Testis (tissue), 3 donors: ENCODE data around the gene CDSN. TPM values are rescaled to one million over a fixed set of nuclear protein-coding genes. Genes with fewer than 3 reads are reported as not detected.

Experiments
- DNase-seq: peaks from one replicate; pipeline ENCODE4 v3.0.0-alpha.2; 2019
- H3K27ac ChIP-seq, 2 donors: fragments of 200-600 bp; sonication (generic); one replicate each; pipeline ENCODE4 v1.5.1; 2019
- H3K27me3 ChIP-seq: fragments of 200-600 bp; sonication (generic); one replicate; pipeline ENCODE4 v1.5.1; 2019
- H3K36me3 ChIP-seq: fragments of 200-600 bp; sonication (generic); one replicate; pipeline ENCODE4 v1.5.1; 2017; ENCODE audit warnings: low read depth; ENCODE audit errors: missing control alignments
- H3K4me1 ChIP-seq: fragments of 200-600 bp; sonication (generic); one replicate; pipeline ENCODE4 v1.5.1; 2019
- H3K4me3 ChIP-seq, 2 donors: fragments of 200-600 bp; sonication (generic); one replicate each; pipeline ENCODE4 v1.5.1; 2017 to 2019
- H3K9me3 ChIP-seq: fragments of 200-600 bp; sonication (generic); one replicate; pipeline ENCODE4 v1.5.1; 2017
- CTCF ChIP-seq, 3 experiments: fragments of 450-650 bp in 2 of 3; fragments of 200-600 bp in 1 of 3; sonication (generic) in 1 of 3; IDR thresholded peaks; one replicate each; pipeline ENCODE4 v1.5.1; 2016 to 2019; ENCODE audit warnings: antibody characterized with exemption in 3 of 3, mild to moderate bottlenecking in 2 of 3, moderate library complexity in 1 of 3
- POLR2A ChIP-seq: fragments of 450-650 bp; IDR thresholded peaks from one replicate; pipeline ENCODE4 v1.6.1; 2017; ENCODE audit warnings: antibody characterized with exemption, mild to moderate bottlenecking, moderate library complexity
- WGBS, 2 donors: methylation state at CpG; one replicate each; pipeline ENCODE4 v1.1.5; 2018; 5-methylcytosine and 5-hydroxymethylcytosine counted together
- intact Hi-C: fragments of 100-400 bp; cut with DNase I; formaldehyde crosslinking; loops from one replicate; pipeline ENCODE4 v1.15.1; 2023; ENCODE audit warnings: low total_unique reads
- polyA plus RNA-seq: library from polyadenylated mRNA; stranded (reverse); fragments of 350-450 nt; fragmentation: Illumina TruSeq; extraction: RNeasy Lipid Tissue Mini Kit (QIAGEN cat#74804); gene quantifications from one replicate; pipeline ENCODE4 v1.2.3, GENCODE V29; 2014; ENCODE audit warnings: low read depth, low replicate concordance; ENCODE audit not compliant: insufficient read depth
- total RNA-seq, 2 donors: library from RNA; depleted of rRNA; stranded (reverse); fragments of >200 nt; gene quantifications; one replicate each; pipeline ENCODE4 v1.2.3, GENCODE V29; 2016

The CDSN gene
- total and polyA plus RNA-seq, 3 donors from 2014 or later, result 0.06 to 0.32 TPM; not detected in 1

GRCh38 chr6:31081872-31082271, 38.4 kb downstream of the CDSN start:
- 85 to 86% methylated on average over 6 of the region's 6 CpGs for WGBS, 2 donors

GRCh38 chr6:31079656-31080261, 40.5 kb downstream of the CDSN start:
- H3K4me1 ChIP-seq, result peaks cover 5% of the 10 kb centered on the region
- no peaks in the 10 kb centered on the region for H3K9me3 ChIP-seq
- intact Hi-C loops, result no loop called here
- no peak overlapping the region for H3K4me3 ChIP-seq
- no peak overlapping the region for H3K27ac ChIP-seq
- WGBS, 2 donors, result 13 to 15% methylated on average over 22 of the region's 22 CpGs
- no peaks in the 10 kb centered on the region for H3K36me3 ChIP-seq
- no peak for TF ChIP-seq POLR2A
- TF ChIP-seq CTCF (IDR thresholded peaks at IDR 0.05), result peak; percentile 37 to 77 (median 58)
- no peaks in the 10 kb centered on the region for H3K27me3 ChIP-seq
- peak; percentile 82 for DNase-seq

More at GRCh38 chr6:31081872-31082271, 38.4 kb downstream of the CDSN start:
- Histone ChIP-seq H3K4me3 (no peak overlapping the region), H3K27ac (no peak overlapping the region), H3K4me1 (peaks cover 5% of the 10 kb centered on the region), H3K27me3 (no peaks in the 10 kb centered on the region), H3K9me3 (no peaks in the 10 kb centered on the region), H3K36me3 (no peaks in the 10 kb centered on the region)
- TF ChIP-seq CTCF (IDR thresholded peaks at IDR 0.05) (no peak), POLR2A (no peak)
- intact Hi-C loops, result no loop called here
- DNase-seq, result no peak

GRCh38 chr6:31076611-31077010, 43.6 kb downstream of the CDSN start:
- intact Hi-C loops, result no loop called here
- WGBS, 2 donors, result 71 to 76% methylated on average over 4 of the region's 4 CpGs
- TF ChIP-seq POLR2A (no peak), CTCF (IDR thresholded peaks at IDR 0.05) (no peak)
- no peaks in the 10 kb centered on the region for H3K27me3 ChIP-seq
- H3K4me1 ChIP-seq, result peaks cover 5% of the 10 kb centered on the region
- no peak for DNase-seq
- H3K27ac ChIP-seq, result no peak overlapping the region
- no peaks in the 10 kb centered on the region for H3K9me3 ChIP-seq
- H3K36me3 ChIP-seq, result no peaks in the 10 kb centered on the region
- no peak overlapping the region for H3K4me3 ChIP-seq

GRCh38 chr6:31075528-31075927, 44.7 kb downstream of the CDSN start:
- H3K36me3 ChIP-seq, result no peaks in the 10 kb centered on the region
- no peaks in the 10 kb centered on the region for H3K27me3 ChIP-seq
- no peaks in the 10 kb centered on the region for H3K9me3 ChIP-seq
- WGBS, 2 donors, result 93 to 100% methylated on average over 1 of the region's 1 CpG
- intact Hi-C loops, result no loop called here
- TF ChIP-seq POLR2A (no peak), CTCF (IDR thresholded peaks at IDR 0.05) (no peak)
- DNase-seq, result no peak
- H3K4me1 ChIP-seq, result peaks cover 5% of the 10 kb centered on the region
- H3K27ac ChIP-seq, result no peak overlapping the region
- no peak overlapping the region for H3K4me3 ChIP-seq

GRCh38 chr6:31074401-31074800, 45.8 kb downstream of the CDSN start:
- Histone ChIP-seq H3K4me3 (no peak overlapping the region), H3K4me1 (peaks cover 2% of the 10 kb centered on the region), H3K27ac (no peak overlapping the region), H3K36me3 (no peaks in the 10 kb centered on the region), H3K27me3 (no peaks in the 10 kb centered on the region), H3K9me3 (no peaks in the 10 kb centered on the region)
- intact Hi-C loops, result no loop called here
- TF ChIP-seq CTCF (IDR thresholded peaks at IDR 0.05) (no peak), POLR2A (no peak)
- 91 to 92% methylated on average over 4 of the region's 4 CpGs for WGBS, 2 donors
- DNase-seq, result no peak
